T1000 (cell line): ENCODE measurements around the gene LRRC17.

Source experiments
- DNase-seq: peaks from one replicate; lab custom pipeline; 2025; ENCODE audit warnings: mixed read lengths; lab: John Stamatoyannopoulos, UW

The LRRC17 gene

GRCh38 chr7:102912742-102913141 is at the start of gene LRRC17:
LRRC17 (plus strand) TSS chr7:102913000; CDS start chr7:102933914, 20,914 bp downstream.
- DNase-seq: no peak

DNA sequence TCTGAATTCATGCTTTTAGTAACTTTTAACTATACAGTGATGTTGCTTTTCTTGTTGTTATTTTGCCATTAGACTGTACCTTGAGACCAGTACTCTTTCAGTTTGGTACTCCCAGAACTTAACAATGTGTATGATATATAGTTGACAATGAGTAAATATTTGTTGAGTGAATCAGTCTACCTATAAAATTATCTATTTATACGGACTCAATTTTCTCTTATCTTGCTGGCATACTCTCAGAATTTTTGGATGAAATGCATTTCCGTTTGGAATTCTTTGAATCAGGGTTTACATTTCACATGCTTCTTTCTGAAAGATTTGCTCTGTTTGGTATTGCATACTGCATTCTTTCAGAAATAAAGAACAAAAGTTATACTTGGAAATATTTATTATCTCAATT is 47.8 kb upstream of the LRRC17 start:
- no peak for DNase-seq

GRCh38 chr7:102866535-102867215 is 46.1 kb upstream of the LRRC17 start:
- DNase-seq: no peak

DNA sequence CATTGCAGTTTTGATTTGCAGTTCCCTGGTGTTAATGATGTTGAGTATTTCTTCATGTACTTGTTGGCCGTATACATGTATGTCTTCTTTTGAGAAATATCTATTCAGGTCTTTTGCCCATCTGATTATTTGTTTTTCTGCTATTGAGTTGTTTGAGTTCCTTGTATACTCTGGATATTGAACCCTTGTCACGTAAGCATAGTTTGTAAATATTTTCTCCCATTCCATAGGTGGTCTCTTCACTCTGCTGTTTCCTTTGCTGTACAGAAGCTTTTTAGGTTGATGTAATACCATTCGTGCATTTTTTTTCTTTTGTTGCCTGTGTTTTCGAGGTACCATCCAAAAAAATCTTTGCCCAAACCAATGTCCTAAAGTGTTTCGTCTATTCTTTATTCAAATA is 43.6 kb upstream of the LRRC17 start:
- DNase-seq: no peak

- DNase-seq: no peak
Observed at GRCh38 chr7:102872460-102872859, 40.3 kb upstream of the LRRC17 start.

DNA sequence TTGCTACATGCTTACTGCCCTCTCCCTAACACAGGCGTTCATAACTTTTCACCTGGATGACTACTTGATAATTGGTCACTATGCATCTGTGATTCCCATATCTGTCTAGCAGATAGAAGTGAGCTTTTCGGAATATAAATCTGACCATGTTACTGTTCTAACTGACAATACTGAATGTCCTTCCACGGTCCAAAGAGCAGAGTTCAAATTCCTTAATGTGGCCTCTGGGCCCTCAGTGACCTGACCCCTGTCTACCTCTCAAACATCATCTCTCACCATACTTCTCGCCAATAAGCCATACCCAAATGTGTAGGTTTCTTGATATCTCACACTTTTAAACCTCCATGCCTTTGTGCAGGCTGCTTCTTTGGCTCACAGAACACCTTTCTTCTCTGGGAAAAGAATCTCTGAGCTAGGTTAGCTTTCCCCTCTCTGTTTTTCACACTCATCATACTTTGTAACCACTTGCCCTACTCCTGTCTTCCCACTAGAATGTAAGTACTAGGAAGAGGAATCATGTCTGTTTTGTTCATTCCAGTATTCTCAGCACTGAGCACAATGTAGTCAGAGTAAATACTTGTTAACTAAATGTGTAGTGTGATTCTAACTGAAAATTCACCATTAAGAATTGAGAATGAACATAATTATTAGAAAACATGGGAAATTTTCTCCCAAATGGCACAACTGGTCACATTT is 39.2 kb upstream of the LRRC17 start:
- no peak for DNase-seq

DNA sequence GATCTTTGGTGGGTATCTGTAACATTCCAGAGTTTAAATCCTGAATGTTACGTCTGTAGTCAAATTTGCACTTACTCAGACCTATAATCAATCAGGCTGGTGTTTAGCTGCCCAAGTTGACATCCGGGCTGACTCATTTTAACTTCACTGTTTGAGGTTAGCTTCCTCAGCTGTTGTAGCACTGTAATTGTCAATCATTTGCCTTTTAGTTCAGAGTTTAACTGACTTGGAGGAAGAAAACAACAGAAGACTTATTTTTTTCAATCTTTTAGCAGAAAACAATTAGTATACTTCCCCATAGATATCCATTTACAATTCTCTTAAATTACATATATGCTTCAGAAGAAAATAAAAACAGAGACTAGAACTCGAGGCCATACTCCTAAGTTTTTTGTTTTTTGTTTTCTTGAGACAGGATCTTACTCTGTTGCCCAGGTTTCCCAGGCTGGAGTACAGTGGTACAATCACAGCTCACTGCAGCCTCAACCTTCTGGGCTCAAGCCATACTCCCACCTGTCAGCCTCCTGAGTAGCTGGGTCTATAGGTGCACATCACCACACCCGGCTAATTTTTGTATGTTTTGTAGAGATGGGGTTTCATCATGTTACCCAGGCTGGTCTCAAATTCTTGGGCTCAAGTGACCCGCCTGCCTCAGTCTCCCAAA is 38.5 kb upstream of the LRRC17 start:
- no peak for DNase-seq

- DNase-seq: no peak
Observed at GRCh38 chr7:102874966-102875365, 37.8 kb upstream of the LRRC17 start.

- peak; percentile 32 for DNase-seq
Observed at GRCh38 chr7:102875700-102876295, 37.0 kb upstream of the LRRC17 start.

DNA sequence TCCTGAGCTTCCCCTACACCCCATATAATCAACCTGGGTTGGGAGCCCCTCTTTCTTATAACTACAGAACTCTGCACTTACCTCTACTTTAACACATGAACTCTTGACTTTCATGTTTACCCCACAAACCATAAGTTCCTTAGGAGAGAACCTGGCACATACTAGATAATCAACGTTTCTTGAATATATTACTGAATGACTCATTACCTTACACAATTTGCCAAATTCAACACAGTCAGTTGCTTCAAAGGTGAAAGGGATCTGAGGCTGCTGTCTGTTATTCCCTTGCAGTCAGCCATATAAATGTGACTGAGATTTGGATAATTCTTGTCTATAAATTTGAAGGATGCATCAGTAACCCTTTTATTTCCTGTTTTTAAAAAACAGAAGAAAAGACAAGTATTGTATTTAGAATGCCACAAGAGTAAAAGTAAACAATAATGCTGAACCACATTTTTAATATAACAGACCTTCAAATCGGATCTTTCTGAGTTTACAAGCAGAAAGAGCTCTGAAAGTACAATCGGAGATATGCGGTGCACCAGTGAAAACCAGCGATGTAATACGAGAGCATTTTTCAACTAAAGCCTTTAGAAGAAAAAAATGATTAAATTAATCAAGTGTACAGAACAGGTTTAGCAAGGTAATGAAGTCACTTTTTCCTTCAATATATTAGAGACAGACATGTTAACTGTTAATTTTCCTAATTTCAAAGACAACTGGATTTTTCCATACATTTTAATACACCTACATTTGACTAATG is 29.5 kb upstream of the LRRC17 start:
- DNase-seq: no peak

DNA sequence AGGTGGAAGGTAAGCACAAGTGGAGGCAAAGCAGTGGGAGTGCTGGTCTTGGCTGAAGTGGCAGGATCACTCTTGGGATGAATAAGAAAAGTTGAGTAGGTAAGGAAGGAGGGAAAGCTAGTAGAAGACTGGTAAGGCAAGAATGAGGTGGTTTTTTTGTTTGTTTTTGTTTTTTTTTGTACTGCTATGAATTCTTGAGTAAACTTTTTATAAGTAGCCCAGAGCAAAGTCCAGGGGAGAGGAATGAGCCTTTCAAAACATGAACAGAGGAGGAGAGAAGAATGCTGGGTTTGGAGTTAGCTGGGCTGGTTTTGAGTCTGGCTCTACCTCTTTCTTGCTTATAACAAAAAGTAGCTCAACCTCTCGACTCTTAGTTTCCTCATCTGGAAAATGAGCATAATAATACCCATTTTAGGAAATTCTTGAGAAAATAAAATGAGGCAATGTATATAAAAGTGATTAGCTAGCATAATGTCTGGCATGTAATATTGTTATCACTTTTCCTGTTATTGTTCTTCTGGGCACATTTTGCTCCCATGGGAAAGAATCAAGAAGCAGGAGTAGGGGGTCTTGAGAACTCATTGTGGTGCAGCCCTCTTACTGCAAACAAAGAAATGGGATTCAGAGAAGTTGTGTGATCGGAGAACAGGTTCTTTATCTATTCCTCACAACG is 24.1 kb upstream of the LRRC17 start:
- DNase-seq: no peak

GRCh38 chr7:102889851-102890250 is 22.9 kb upstream of the LRRC17 start:
- DNase-seq: no peak

DNA sequence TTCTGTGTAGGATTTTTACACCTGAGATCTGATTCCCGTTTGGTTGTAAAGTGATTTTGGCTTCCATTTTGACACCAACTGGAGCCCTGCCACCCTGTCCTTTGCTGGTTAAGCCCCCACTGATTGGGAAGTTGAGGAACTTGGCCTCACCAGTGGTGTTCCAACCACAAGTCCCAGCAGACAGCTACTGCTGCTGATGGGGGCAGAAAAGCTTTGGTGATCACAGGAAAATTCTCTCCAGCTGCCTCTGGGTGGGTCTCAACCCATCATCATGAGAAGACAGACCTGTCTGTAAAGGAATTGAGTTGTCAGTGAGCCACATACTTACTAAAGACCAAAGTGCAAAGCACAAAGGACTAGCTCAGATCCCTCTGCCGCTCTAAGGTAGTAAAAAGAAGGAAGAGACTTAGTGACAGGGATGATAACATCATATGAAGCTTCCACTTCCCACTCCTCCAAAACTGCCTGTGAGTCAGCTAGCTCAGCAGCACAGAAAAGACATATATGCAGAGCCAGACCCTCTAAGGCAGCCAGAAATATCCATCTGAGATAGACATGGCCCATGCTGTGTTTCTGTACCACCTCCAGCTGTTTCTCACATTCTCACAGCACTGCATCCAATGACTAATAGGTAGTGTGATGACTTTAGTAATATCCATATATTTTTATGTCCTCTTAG is 22.4 kb upstream of the LRRC17 start:
- no peak for DNase-seq

DNA sequence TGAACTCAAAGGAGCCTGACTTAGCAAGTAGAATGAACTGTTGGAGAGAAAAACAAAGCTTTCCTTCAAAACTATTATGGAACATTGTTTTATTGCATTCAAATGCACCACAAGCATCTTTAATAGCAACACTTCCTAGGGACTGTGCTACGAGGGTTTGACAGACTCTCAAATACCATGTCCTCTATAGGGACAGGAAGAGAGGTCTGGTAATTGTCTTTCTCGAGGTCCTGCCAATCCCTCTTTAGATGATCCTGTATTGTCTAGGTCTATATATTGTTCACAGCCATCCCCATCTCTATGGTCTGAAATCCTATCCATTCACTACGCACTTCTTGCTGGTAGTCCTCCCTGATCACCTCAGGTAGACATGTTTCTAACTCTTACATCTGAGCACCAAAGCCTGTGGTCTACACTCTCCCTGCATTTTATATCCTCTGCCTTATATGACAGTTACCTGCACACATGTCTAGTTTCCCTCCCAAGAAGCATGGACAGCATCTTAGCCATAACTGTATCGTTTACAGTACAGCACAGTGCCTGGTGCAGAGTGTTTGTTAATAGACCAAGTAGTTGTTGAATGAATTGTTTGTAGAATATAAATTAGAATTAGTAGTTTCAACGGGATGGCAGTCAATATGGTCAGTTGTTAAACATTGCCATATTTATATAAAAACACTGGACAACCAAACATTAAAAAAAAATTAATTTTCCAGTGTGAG is 21.7 kb upstream of the LRRC17 start:
- DNase-seq: no peak

DNA sequence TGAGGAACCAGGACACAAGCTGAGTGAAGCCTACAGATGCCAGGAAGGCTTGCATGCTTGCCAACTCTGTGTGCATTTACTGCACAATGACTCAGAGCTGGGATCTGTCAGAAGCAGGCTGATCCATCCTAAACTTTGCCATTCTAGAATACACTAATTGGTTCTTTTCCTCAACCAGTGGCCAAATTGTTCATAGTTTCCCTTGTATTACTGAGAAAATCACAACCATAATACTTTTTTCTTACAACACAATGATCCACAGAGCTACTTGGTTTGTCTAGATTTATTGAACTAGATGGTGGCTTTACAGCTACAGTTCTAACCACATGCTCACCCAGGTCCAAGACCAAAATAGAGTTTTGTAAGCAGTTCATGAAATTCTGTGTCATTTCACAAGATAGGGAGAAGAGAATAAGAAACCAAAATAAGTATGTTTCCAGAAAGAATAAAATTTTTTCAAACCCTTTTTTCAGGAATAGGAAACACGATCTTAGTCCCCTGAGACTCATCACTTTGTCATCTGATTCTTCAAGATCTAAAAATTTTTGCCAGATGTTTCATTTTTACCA is 21.0 kb upstream of the LRRC17 start:
- no peak for DNase-seq

GRCh38 chr7:102892631-102893278 is 20.0 kb upstream of the LRRC17 start:
- DNase-seq: no peak

- DNase-seq: no peak
Observed at GRCh38 chr7:102895602-102896001, 17.2 kb upstream of the LRRC17 start.

DNA sequence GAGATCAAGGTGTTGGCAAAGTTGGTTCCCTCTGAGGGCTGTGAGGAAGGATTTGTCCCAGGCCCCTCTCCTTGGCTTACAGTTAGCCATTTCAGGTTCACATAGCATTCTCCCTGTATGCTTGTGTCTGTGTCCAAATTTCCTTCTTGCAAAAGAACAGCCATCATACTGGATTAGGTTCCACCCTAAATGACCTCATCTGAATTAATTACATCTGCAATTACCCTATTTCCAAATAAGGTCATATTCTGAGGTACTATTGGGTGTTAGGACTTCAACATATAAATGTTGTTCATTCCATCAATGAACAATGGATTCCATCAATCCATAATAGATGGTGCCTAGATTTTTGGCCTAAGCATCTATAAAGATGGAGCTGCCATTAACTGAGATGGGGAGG is 16.2 kb upstream of the LRRC17 start:
- DNase-seq: no peak

GRCh38 chr7:102897211-102897631 is 15.6 kb upstream of the LRRC17 start:
- DNase-seq: no peak
